Fibroblast of skin of scalp (primary cell): ENCODE data around the gene VWA8.
A peak's percentile ranks its signal among the peaks of the same experiment; 100 is the strongest.
"Not testable (repeated sequence)": the region's sequence is repeated elsewhere in the genome, so short reads cannot be mapped to it uniquely, and the experiment has no call there.

Source experiments
- DNase-seq: peaks from one replicate; pipeline ENCODE4 v3.0.0-alpha.2; 2013

VWA8 gene

DNA sequence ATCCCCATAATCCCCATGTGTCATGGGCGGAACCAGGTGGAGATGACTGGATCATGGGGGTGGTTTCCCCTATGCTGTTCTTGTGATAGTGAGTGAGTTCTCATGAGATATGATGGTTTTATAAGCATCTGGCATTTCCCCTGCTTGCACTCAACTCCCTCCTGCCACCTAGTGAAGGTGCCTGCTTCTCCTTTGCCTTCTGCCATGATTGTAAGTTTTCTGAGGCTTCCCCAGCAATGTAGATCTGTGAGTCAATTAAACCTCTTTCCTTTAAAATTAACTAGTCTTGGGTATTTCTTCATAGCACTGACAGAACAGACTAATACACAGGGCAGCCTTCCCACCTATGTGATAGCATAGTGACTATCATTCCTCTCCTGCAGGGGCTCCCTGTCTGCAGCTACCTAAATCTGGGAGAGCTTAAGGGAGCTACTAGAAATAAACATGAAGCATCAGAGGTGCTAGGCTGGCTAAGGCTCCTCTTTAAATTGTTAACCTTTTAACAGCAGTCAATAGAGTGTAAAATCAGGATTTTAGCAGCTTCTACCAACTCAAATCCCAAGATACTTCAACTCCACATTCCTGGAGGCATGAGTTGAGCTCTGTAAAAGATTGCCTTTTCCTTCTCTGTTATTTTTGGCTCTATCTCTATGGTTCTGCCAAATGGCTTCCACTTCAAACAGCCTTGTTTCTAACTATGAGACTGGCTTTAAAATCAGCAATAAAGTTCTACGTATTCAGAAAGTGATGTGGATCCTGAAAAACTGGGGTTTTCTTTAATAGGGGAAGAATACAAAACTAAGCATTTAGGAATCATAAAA, 112.3 kb downstream of the VWA8 start:
- DNase-seq, result peak; percentile 74

DNA sequence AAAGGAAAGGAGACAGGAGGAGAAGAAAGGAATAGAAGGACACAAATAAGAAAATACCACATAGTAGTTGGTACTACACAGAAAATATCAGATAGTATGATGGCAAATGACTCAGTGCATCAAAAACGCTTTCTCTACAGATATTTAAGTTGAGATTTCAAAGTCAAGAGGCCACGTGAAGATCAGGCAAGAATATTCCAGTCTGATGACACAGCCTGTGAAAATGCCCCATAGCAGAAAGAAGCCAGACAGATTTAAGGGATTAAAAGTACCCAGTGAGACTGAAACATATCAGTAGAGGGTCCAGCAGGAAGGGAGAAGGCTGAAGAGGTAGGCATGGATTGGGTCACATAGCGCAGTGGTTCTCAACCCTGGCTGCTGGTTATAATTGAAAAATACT, 113.7 kb downstream of the VWA8 start:
- no peak for DNase-seq

DNA sequence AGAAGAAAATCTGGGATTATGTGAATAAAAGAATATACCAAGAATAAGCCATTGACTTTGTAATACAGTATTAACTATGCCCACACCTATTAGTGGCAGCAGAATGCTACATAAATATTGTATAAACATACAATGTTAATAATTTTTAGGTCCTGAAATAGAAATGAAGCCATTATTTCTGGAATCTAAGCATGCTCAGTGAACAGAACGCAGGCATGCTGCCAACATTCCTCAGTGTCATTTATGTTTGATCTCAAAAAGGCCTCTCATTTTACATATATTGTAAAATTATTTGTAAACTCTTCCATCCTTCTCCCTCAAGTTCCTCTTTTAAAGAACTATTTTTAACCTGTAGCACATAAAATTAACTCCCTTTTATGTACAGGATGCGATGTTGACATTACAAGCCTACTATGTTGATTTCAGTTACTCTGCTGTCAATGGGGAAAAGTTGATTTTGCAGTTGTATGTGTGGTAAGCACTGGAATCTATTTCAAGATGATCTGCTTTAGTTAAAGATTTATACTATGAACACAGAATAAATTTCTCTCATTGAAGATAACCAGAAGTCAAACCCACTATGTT, 118.8 kb downstream of the VWA8 start:
- DNase-seq, result peak; percentile 76

DNA sequence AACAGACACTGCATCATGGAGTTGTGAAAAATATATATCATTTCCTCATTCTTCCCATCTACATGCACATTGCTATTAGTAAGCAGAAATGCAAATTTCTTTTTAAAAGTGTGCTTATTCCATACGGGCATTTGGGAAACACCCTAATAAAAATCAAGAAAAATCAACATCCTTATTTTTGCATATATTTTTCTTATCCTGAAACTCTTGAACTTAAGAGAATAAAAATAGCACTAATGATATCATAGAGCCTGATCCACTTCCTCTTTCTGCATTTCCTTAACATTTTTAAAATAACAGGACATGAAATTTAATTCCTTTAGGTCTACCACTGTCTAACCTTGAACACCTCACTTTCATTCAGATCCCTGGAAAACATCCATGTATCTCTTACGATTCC, 123.3 kb downstream of the VWA8 start:
- no peak for DNase-seq

DNA sequence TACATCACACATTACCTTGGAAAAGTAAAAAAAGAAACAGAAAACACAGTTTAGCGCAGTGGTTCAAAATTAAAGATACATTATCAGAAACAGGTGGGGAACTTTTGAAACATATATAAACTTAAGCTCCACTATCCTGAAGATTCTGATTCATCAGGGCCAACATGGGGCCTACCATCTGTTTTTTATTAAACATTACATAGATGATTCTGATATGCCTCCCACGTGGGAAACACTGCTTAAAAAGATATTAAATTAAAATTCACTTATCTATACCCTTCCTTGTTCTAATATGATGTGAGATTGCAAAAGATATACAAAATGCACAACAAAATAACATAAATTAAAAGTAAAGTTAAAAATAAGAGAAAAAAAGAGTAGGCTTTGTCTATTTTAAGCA, 125.0 kb downstream of the VWA8 start:
- peak; percentile 77 for DNase-seq

DNA sequence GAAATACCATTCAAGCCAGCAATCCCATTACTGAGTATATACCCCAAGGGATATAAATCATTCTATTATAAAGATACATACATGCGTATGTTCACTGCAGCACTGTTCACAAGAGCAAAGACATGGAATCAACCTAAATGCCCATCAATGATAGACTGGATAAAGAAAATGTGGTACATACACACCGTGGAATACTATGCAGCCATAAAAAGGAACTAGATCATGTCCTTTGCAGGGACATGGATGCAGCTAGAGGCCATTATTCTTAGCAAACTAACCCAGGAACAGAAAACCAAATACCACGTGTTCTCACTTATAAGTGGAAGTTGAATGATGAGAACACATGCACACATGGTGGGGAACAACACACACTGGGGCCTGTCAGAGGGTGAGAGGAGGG, 126.2 kb downstream of the VWA8 start:
- not testable (repeated sequence) for DNase-seq

DNA sequence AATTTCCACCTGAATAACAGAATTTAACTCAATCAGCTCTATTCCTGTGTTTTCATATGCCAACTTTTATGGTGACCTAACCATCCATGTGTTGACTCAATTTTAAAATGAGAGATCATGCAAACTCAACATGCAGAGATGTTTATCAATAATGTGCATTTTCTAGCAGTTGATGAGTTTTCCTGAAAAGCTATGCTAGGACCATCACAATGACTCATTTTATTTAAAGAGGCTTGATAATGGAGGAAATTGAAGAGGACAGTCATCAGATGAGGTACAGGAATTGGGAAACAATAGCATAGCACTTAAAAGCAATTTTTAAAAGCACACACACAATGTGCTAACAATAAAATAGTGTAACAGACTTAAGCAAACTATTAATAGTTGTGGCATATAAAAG, 127.1 kb downstream of the VWA8 start:
- DNase-seq, result no peak

DNA sequence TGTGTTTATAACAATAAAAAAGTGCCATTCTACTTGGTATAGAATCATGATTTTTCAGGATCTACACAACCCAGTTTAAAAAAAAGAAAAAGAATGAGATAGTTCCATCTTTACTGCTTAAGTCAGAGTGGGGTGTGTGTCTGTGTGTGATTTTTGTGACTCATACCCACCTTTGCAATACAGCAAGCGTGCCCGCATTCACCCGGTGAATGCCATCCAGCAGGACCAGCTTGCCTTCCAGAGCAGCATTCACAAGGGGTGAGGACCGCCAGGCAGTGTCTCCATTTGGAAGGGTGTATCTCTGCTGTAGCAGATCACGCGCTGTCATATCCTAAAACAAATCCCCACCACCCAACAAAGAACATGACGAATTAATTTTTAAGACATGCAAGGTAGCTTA, 127.7 kb downstream of the VWA8 start:
- DNase-seq, result no peak

DNA sequence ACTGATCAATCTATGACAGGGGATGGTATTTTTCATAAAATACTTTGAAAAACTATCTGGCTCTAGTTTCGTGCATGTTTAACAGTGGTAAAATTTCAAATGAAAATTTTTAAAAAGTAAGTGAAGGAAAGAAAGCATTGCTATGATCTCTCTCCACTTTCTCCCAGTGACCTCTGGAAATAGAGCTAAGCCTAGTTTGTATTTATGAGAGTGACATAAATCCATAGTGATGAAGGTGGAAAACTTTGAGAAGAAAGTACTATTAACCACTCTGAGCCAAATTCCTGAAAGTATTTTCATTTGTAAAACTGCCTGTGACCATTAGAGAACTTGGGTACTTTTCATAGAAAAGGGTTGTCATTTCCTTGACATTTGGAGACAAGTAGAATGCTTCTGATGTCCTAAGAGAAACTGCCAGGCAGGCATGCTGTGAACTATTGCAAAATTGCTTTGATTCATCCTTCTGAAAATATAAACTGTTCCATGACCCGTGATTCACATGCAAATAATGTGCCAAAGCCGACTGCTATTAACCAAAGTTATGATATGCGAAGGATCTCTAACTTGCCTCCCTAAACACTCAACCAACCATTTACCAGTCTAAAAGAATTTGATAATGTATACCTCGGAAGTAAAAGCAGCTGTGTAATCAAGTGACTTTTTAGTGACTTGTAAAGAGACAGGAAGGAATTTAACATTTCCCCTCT, 133.2 kb downstream of the VWA8 start:
- peak; percentile 97 for DNase-seq

DNA sequence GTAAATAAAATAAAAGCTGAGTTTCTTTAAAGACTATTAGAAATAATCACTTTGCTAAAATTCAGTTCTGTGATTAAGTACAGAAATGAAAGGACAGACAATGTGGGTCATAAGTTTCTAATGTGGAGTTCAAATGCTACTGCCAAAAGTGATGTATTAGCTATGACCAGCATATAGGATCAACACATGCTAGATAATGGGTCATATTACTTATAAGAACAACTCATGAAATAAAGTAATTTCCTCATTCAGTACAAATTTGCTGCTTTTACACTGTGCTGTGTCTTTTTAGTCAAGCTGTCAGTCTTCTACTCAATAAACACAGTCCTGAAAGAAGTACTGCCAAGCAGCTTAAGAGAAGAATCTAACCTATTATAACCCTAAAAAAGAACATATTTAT, 135.2 kb downstream of the VWA8 start:
- no peak for DNase-seq

DNA sequence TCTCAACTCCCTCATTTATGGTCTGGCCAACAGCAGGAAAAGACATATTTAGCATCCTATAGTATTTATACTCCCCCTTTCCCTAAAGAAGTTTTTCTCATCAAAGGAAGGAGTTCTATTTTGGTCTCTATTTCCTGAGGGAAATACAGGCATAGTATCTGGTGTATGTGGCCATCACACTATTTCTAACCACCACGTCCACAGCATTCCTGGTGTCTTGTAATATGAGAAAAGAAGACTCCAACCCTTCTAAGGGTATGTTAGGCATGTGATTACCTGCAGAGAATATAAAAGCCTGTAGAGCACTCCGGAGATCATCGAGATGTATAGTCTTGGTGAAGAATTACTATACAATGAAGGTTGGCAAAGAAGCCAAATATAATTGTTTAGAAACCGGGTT, 137.4 kb downstream of the VWA8 start:
- peak; percentile 51 for DNase-seq

DNA sequence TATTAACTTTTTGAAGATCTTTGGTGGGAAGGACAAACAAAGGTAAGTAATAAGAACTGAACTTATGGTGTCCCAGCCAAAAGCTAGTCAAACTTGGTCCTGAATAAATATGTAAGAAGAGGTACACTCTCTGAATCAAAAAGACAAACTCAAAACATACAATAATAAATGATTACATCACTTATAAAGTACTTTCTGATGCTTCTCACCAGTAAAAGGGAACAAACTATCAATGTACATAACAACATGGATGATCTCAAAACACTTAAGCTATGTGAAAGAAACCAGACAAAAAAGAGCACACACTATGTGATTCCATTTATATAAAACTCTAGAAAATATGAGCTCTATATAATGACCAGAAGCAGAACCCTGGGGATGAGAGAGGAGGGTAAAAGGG, 138.3 kb downstream of the VWA8 start:
- no peak for DNase-seq

DNA sequence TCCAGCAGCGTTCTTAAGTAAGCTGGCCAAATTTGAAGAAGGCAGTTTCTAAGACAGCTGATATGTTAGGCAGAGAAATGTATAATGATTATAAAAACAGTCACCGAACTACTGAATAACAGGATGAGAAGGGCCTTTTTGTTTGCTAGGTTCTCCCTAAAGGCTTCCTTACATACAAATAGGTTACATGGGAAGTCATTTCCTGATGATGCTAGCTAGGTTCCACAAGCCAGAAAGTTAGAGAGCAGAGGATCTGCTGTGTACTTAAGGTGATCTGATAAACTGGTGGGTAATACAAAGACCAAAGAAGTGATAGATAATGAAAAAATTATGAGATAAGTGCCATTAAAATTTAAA, 139.7 kb downstream of the VWA8 start:
- DNase-seq, result no peak

DNA sequence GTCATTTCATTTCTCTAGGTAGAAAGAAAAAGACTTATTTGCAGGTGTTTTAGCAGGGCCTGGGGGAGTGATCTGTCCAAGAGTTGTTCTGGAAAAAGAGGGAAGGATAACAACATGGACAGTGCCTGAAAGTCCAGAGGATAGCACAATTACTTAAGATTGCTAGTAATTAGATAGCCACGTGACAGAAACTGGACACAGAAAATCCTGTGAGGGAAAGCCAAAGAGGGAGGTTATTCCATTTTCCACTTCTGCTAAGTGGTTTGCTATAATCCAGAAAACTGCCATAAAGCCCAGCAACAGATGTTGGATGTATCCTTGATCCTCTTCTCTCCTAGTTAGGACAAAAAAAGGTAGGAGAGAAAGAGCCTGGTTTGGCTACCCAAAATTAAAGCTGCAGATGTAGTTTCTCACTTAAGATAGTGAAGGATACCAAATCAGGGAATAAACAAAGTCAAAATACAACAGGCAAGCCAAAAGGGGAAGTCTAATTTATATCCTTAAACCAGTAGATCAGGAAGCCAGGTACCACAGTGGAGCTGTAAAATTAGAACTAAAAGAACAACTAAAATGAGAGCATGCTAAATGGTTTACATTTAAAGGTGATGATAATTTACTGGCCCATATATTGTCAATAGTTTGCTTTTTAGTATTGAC, 140.2 kb downstream of the VWA8 start:
- no peak for DNase-seq

DNA sequence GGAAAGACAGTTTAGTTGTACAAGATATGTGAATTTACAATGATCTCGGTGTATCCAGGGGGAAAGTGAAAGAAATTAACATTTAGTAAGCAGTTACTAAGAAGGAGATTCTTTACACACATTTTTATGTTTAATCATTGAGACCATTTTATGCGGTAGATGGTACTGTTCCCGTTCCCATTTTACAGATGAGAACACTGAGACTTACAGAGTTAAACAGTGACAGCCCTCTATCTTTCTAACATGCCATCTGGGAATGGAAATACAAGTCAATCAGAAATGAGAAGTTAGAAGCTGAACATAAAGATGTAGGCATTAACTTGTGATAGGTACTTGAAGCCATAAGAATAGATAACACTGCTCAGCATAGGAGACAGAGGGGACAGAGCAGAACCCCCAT, 144.9 kb downstream of the VWA8 start:
- no peak for DNase-seq

DNA sequence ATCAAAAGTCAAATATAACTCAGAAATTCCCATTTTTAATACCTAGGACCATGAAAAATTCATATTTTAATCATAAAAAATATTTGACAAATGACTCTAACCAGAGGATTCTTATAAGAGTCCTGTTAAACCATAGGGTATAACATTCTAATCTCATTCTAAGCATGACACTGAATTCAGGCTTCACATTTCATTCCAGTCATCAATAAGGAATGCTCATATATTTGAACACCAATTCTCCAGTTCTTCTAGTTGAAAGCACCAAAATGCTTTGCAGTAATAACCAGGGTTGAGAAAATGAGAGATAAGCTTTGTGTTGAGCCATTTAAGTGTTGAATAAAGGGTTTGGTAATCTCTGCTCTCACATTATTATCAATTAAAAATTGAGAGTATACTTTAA, 147.5 kb downstream of the VWA8 start:
- DNase-seq, result peak; percentile 70

DNA sequence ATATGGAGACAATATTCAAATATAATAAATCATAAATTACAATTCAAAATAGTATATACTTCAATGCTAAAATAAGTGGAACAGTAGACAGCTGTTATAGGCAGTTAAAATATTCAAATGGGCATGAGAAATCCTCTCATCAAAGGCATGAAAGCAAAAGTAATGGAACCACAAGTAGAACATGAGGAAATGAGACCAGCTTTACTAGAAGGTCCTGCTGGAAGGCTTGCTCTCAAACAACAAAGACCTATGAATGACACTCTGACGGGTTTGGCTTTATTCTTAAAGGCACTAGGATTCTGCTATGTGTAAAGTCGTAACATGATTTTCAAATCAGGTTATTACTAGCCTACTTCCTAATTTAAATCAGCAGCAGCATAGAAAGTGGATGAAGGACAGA, 148.1 kb downstream of the VWA8 start:
- no peak for DNase-seq

DNA sequence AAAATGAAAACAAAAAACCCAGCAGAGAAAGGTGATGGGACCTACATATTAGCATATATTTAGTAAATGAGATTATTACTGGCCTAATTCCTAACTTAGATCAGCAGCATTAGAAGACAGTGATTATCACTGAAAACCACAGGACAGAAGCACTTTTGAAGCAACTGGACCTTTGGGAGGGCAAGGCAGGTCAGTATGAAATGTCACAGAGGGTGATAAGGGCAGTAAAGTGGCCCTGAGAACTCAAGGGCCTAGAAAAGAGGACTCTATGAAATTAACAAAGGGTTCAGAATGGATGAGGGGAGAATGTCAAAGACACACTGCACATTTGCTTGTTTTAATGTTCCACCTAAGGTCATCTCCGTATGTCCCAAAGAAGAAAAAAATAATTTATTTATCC, 148.7 kb downstream of the VWA8 start:
- DNase-seq, result no peak

DNA sequence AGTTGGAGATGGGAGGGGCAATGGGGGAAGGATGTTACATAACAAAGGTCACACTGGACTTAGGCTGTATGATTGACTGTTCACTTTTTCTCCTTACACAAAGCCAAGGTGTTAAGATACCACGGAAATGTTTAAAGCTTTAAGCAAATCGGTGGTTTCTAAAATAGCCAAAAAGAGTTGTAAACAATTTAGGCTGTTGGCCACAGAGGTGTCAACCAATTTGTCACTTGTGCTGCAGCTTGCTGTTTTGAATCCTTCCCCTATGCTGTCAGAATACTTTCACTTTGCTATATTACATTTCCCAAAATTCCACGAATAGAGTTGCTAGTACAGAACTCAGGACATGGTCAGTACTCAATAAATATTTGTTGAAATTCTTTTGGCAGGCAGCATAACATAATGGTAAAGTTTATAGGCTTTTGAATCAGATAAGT, 149.3 kb downstream of the VWA8 start:
- no peak for DNase-seq

DNA sequence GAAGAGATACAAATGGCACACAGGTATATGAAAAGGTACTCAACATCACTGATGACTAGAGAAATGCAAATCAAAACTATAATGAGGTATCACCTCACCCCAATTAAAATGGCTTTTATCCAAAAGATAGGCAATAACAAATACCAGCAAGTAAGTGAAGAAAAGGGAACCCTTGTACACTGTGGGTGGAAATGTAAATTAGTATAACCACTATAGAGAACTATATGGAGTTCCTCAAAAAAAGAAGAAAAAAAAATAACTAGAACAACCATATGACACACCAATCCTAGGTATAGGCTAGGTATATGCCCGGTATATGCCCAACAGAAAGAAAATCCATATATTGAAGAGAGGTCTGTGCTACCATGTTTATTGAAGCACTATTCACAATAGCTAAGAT, 150.9 kb downstream of the VWA8 start:
- no peak for DNase-seq

DNA sequence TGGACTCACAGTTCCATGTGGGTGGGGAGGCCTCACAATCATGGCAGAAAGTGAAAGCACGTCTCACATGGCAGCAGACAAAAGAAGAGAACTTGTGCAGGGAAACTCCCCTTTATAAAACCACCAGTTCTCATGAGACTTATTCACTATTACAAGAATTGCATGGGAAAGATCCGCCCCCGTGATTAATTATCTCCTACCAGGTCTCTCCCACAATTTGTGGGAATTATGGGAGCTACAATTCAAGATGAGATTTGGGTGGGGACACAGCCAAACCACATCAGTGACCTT, 157.5 kb downstream of the VWA8 start:
- not testable (repeated sequence) for DNase-seq

DNA sequence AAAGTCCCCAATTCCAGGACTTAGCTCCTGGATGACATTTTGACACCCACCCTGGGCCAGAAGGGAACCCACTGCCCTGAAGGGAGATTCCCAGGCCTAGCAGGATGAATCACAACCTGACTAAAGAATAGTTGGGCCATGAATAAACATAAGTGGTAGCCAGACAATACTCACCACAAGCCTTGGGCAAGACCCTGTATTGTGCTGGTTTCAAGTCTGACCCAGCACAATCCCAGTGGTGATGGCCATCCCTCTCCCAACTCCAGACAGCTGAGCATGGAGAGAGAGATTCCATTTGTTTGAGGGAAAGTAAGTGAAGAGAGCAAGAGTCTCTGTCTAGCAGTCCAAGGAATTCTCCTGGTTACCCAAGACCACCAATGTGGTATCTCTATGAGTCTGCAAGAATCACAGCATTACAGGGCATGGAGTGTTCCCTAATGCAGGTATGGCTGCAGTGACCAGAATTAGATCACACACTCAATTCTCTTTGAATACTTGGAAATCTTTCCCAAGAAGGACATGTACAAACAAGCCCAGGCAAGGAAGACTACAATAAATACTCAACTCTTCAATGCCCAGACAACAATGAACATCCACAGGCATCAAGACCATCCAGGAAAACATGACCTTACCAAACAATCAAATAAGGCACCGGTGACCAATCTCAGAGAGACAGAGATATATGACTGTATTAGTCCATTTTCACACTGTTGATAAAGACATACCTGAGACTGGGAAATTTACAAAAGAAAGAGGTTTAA, 158.0 kb downstream of the VWA8 start:
- peak; percentile 65 for DNase-seq
